Lung (tissue), 12 donors: Measurements from ENCODE around the gene EPHB4. TPM values are rescaled to one million over a fixed set of nuclear protein-coding genes. Genes with fewer than 3 reads are reported as not detected.
A peak's percentile ranks its signal among the peaks of the same experiment; 100 is the strongest.

Experiments
- ATAC-seq: fragments of 200-7000 bp; cut with Tn5 transposase; one replicate; pipeline ENCODE4 v1.9.1; 2020; ENCODE audit warnings: moderate number of reproducible peaks; ENCODE audit not compliant: insufficient read depth, low FRiP score
- DNase-seq, 3 donors: peaks; one replicate each; pipeline ENCODE4 v3.0.0-alpha.2; 2013 to 2017
- H3K27ac ChIP-seq, 2 donors: one replicate each; pipeline ENCODE4 v1.5.1; 2013; ENCODE audit warnings: mild to moderate bottlenecking in 2 of 2, moderate library complexity in 2 of 2, control low read depth in 1 of 2, inconsistent platforms in 1 of 2, low read depth in 1 of 2, low read length in 1 of 2
- H3K27me3 ChIP-seq, 3 donors: one replicate each; pipeline ENCODE4 v1.5.1; 2013; ENCODE audit warnings: low read length in 2 of 3; ENCODE audit not compliant: control insufficient read depth in 3 of 3, insufficient read depth in 3 of 3
- H3K36me3 ChIP-seq, 4 donors: one replicate each; pipeline ENCODE4 v1.5.1; 2013; ENCODE audit warnings: low read length in 4 of 4, mild to moderate bottlenecking in 1 of 4, moderate library complexity in 1 of 4; ENCODE audit not compliant: control insufficient read depth in 4 of 4, insufficient read depth in 4 of 4
- H3K4me1 ChIP-seq, 5 donors: one replicate each; pipeline ENCODE4 v1.5.1; 2013; ENCODE audit warnings: low read length in 5 of 5, mild to moderate bottlenecking in 2 of 5, moderate library complexity in 1 of 5; ENCODE audit not compliant: control insufficient read depth in 5 of 5, insufficient read depth in 5 of 5
- H3K4me3 ChIP-seq: one replicate; pipeline ENCODE4 v1.5.1; 2013; ENCODE audit warnings: mild to moderate bottlenecking, control low read depth, moderate library complexity
- H3K9ac ChIP-seq, 2 donors: one replicate each; pipeline ENCODE4 v1.5.1; 2013; ENCODE audit warnings: low read length in 2 of 2, control low read depth in 1 of 2; ENCODE audit not compliant: insufficient read depth in 1 of 2
- H3K9me3 ChIP-seq, 4 donors: one replicate each; pipeline ENCODE4 v1.5.1; 2013; ENCODE audit warnings: low read length in 3 of 4, mild to moderate bottlenecking in 1 of 4, moderate library complexity in 1 of 4; ENCODE audit not compliant: control insufficient read depth in 4 of 4, insufficient read depth in 3 of 4
- WGBS, 2 donors: extraction: QIAGEN DNeasy Blood & Tissue Kit; methylation state at CpG; one replicate each; pipeline ENCODE4 v1.1.7; 2013; 5-methylcytosine and 5-hydroxymethylcytosine counted together
- polyA plus RNA-seq, 2 donors: library from polyadenylated mRNA; stranded (reverse); fragments of 200-250 nt; gene quantifications; one replicate each; pipeline ENCODE4 v1.2.1, GENCODE V29; 2013
- total RNA-seq, 2 donors: library from RNA; depleted of rRNA in 1 of 2; stranded (reverse); fragments of >200 nt in 1 of 2; gene quantifications; one replicate each; pipeline ENCODE4 v1.2.1, GENCODE V29; 2014 to 2021
- TF ChIP-seq, protein P1 (sequence below): IDR thresholded peaks from 2 replicates; pipeline ENCODE4 v1.5.1; 2012; ENCODE audit warnings: mild to moderate bottlenecking; ENCODE audit errors: control extremely low read depth, extremely low read depth
- donor health status: control.
- donor health status: control.
- donor health status: Bipolar disorder and iron deficiency.
- donor health status: healthy.
- donor health status: DM: yes; HTN: yes; CAD: no.

EPHB4 gene
- total and polyA plus RNA-seq, 4 donors: 21.7 to 64.2 (median 50.4) TPM

- peaks cover 0 to 2% (median 0%) of the 10 kb centered on the region in 3 donors for H3K27me3 ChIP-seq
- WGBS, 2 donors: 51 to 76% methylated on average over 9 of the region's 9 CpGs
- no peak for DNase-seq
Observed at GRCh38 chr7:100789055-100789454, 38.3 kb downstream of the EPHB4 start.

GRCh38 chr7:100786323-100786722, 41.0 kb downstream of the EPHB4 start:
- no peak for ATAC-seq

More at GRCh38 chr7:100789055-100789454, 38.3 kb downstream of the EPHB4 start:
- Histone ChIP-seq H3K36me3 (no peaks in the 10 kb centered on the region), H3K4me1 (no peaks in the 10 kb centered on the region), H3K9ac (no peak overlapping the region), H3K9me3 (peaks cover 0 to 7% (median 0%) of the 10 kb centered on the region in 4 donors), H3K27ac (no peak overlapping the region), H3K4me3 (no peak overlapping the region)
- ATAC-seq: no peak
- TF ChIP-seq, protein P1, sequence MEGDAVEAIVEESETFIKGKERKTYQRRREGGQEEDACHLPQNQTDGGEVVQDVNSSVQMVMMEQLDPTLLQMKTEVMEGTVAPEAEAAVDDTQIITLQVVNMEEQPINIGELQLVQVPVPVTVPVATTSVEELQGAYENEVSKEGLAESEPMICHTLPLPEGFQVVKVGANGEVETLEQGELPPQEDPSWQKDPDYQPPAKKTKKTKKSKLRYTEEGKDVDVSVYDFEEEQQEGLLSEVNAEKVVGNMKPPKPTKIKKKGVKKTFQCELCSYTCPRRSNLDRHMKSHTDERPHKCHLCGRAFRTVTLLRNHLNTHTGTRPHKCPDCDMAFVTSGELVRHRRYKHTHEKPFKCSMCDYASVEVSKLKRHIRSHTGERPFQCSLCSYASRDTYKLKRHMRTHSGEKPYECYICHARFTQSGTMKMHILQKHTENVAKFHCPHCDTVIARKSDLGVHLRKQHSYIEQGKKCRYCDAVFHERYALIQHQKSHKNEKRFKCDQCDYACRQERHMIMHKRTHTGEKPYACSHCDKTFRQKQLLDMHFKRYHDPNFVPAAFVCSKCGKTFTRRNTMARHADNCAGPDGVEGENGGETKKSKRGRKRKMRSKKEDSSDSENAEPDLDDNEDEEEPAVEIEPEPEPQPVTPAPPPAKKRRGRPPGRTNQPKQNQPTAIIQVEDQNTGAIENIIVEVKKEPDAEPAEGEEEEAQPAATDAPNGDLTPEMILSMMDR: no peak

GRCh38 chr7:100785878-100786277, 41.4 kb downstream of the EPHB4 start:
- no peak for ATAC-seq
- 37 to 40% methylated on average over 17 of the region's 17 CpGs for WGBS, 2 donors
- Histone ChIP-seq H3K9me3 (peaks cover 0 to 9% (median 0%) of the 10 kb centered on the region in 4 donors), H3K27ac (no peak overlapping the region), H3K4me1 (no peaks in the 10 kb centered on the region), H3K4me3 (no peak overlapping the region), H3K27me3 (no peaks in the 10 kb centered on the region), H3K36me3 (no peaks in the 10 kb centered on the region), H3K9ac (no peak overlapping the region)
- TF ChIP-seq, protein P1: no peak
- DNase-seq: peak in 1 of 3 donors; percentile 8

More at GRCh38 chr7:100786323-100786722, 41.0 kb downstream of the EPHB4 start:
- Histone ChIP-seq H3K36me3 (no peaks in the 10 kb centered on the region), H3K27ac (no peak overlapping the region), H3K27me3 (no peaks in the 10 kb centered on the region), H3K4me1 (no peaks in the 10 kb centered on the region), H3K9me3 (peaks cover 0 to 9% (median 0%) of the 10 kb centered on the region in 4 donors), H3K9ac (no peak overlapping the region), H3K4me3 (no peak overlapping the region)
- TF ChIP-seq, protein P1: no peak
- DNase-seq: no peak
- WGBS, 2 donors: 91 to 95% methylated on average over 1 of the region's 1 CpG

DNA sequence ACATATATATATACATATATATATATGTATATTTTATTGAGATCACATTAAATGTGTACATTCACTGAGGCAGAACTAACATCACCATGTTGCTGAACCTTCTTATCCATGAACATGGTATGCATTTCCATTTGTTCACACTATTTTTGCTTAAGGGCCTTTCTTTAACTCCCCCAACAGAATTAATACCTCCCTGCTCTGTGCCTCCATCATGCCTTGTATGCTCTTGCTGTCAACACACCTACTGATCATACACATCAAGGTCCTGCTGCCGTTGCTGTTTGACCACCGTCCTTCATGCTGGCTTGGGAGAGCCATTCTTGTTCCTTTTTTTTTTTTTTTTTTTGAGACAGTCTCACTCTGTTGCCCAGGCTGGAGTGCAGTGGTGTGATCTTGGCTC, 43.5 kb downstream of the EPHB4 start:
- no peak overlapping the region for H3K9ac ChIP-seq
- H3K27ac ChIP-seq: no peak overlapping the region
- H3K27me3 ChIP-seq: no peaks in the 10 kb centered on the region
- peaks cover 0 to 9% (median 0%) of the 10 kb centered on the region in 4 donors for H3K9me3 ChIP-seq
- TF ChIP-seq, protein P1: no peak
- 93 to 95% methylated on average over 2 of the region's 2 CpGs for WGBS, 2 donors
- DNase-seq (no peak), ATAC-seq (no peak)
- H3K4me1 ChIP-seq: no peaks in the 10 kb centered on the region
- H3K36me3 ChIP-seq: no peaks in the 10 kb centered on the region
- no peak overlapping the region for H3K4me3 ChIP-seq
